ENCODE results near the gene STUM.

DNA sequence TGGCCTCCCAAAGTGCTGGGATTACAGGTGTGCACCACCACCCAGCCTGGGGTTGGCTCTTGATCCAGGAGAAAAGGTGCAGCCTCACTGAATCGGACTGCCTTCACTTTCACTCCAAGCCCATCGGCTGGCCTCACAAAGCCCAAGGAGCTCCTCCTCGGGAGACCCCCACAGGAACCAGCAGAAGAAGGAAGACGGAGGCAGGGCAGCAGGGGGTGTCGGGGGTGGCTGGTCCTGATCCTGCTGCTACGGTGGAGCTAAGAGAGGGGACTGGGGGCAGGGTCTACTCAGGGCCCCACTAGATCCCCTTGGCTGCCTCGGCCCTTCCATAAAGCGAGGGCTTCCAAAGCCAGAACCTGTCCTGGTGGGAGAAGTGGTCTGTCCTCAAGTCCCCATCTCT is 93.9 kb downstream of the STUM start:
- TF ChIP-seq, protein P1, sequence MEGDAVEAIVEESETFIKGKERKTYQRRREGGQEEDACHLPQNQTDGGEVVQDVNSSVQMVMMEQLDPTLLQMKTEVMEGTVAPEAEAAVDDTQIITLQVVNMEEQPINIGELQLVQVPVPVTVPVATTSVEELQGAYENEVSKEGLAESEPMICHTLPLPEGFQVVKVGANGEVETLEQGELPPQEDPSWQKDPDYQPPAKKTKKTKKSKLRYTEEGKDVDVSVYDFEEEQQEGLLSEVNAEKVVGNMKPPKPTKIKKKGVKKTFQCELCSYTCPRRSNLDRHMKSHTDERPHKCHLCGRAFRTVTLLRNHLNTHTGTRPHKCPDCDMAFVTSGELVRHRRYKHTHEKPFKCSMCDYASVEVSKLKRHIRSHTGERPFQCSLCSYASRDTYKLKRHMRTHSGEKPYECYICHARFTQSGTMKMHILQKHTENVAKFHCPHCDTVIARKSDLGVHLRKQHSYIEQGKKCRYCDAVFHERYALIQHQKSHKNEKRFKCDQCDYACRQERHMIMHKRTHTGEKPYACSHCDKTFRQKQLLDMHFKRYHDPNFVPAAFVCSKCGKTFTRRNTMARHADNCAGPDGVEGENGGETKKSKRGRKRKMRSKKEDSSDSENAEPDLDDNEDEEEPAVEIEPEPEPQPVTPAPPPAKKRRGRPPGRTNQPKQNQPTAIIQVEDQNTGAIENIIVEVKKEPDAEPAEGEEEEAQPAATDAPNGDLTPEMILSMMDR (IDR thresholded peaks at IDR 0.05), result no peak
- TF ChIP-seq NFIC (IDR thresholded peaks at IDR 0.05; ENCODE audit: borderline replicate concordance) (no peak), POLR2AphosphoS5 (IDR thresholded peaks at IDR 0.05; ENCODE audit: low read depth, low read length) (no peak), RFX5 (IDR thresholded peaks at IDR 0.05; ENCODE audit: low read length) (no peak), RAD21 (IDR thresholded peaks at IDR 0.05; ENCODE audit: low read length) (no peak), TCF12 (IDR thresholded peaks at IDR 0.05) (no peak), TEAD4 (IDR thresholded peaks at IDR 0.05; ENCODE audit: borderline replicate concordance, insufficient read depth) (no peak), TAF1 (IDR thresholded peaks at IDR 0.05; ENCODE audit: borderline replicate concordance, low read depth, low read length) (no peak)
- TF ChIP-seq, protein P2, sequence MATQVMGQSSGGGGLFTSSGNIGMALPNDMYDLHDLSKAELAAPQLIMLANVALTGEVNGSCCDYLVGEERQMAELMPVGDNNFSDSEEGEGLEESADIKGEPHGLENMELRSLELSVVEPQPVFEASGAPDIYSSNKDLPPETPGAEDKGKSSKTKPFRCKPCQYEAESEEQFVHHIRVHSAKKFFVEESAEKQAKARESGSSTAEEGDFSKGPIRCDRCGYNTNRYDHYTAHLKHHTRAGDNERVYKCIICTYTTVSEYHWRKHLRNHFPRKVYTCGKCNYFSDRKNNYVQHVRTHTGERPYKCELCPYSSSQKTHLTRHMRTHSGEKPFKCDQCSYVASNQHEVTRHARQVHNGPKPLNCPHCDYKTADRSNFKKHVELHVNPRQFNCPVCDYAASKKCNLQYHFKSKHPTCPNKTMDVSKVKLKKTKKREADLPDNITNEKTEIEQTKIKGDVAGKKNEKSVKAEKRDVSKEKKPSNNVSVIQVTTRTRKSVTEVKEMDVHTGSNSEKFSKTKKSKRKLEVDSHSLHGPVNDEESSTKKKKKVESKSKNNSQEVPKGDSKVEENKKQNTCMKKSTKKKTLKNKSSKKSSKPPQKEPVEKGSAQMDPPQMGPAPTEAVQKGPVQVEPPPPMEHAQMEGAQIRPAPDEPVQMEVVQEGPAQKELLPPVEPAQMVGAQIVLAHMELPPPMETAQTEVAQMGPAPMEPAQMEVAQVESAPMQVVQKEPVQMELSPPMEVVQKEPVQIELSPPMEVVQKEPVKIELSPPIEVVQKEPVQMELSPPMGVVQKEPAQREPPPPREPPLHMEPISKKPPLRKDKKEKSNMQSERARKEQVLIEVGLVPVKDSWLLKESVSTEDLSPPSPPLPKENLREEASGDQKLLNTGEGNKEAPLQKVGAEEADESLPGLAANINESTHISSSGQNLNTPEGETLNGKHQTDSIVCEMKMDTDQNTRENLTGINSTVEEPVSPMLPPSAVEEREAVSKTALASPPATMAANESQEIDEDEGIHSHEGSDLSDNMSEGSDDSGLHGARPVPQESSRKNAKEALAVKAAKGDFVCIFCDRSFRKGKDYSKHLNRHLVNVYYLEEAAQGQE (IDR thresholded peaks at IDR 0.05; ENCODE audit: low read depth, low read length), result no peak
- TF ChIP-seq, protein P3, sequence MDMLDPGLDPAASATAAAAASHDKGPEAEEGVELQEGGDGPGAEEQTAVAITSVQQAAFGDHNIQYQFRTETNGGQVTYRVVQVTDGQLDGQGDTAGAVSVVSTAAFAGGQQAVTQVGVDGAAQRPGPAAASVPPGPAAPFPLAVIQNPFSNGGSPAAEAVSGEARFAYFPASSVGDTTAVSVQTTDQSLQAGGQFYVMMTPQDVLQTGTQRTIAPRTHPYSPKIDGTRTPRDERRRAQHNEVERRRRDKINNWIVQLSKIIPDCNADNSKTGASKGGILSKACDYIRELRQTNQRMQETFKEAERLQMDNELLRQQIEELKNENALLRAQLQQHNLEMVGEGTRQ (IDR thresholded peaks at IDR 0.05; ENCODE audit: borderline replicate concordance, low read depth, low read length), result no peak
- TF ChIP-seq, protein P4, sequence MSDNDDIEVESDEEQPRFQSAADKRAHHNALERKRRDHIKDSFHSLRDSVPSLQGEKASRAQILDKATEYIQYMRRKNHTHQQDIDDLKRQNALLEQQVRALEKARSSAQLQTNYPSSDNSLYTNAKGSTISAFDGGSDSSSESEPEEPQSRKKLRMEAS (IDR thresholded peaks at IDR 0.05; ENCODE audit: low read depth), result no peak
